K562 (cell line): ENCODE data around the gene LCNL1. TPM values are rescaled to one million over a fixed set of nuclear protein-coding genes. Genes with fewer than 3 reads are reported as not detected.
A peak's percentile ranks its signal among the peaks of the same experiment; 100 is the strongest.

ENCODE experiments used
- ATAC-seq: fragments of 200-7000 bp; cut with Tn5 transposase; 3 replicates; pipeline ENCODE4 v1.9.1; 2020; ENCODE audit warnings: moderate library complexity
- BruUV-seq: library from RNA; stranded (reverse); fragments of 400-500 nt; replicated peaks from 2 replicates; lab custom pipeline; 2021; lab: Mats Ljungman, UMichigan
- CTCF ChIA-PET: fragments of 300-600 bp; formaldehyde crosslinking; extraction: SDS; loops from one replicate; lab custom pipeline; 2021; ENCODE audit warnings: low intra/inter-chr PET ratio; lab: Yijun Ruan, JAX
- POLR2A ChIA-PET: fragments of 300-600, 350-650 bp; sonication (Branson Sonifier 250); formaldehyde crosslinking; extraction: SDS; loops from one replicate; lab custom pipeline; 2021; ENCODE audit warnings: antibody characterized with exemption, inconsistent platforms; lab: Yijun Ruan, JAX
- DNase-seq, 4 experiments: peaks; one replicate each; pipeline versions ENCODE4 v3.0.0 to v3.0.0-alpha.2; 2011 to 2018; ENCODE audit warnings: low spot score in 3 of 4, mixed read lengths in 3 of 4; ENCODE audit errors: extremely low read depth in 1 of 4
- FAIRE-seq: peaks from 2 replicates; lab custom pipeline; 2011; peaks lifted over from hg19 to GRCh38; lab: Jason Lieb, UNC
- H2AFZ ChIP-seq: 2 replicates; pipeline ENCODE4 v1.6.0; 2011; ENCODE audit warnings: low read depth, low read length, control low read depth, inconsistent platforms
- H3K27ac ChIP-seq: fragments of 200-600 bp; 3 replicates; pipeline ENCODE4 v1.8.0; 2011; ENCODE audit warnings: low read depth, mild to moderate bottlenecking, control low read depth, inconsistent platforms, low read length, moderate library complexity, mixed read lengths; ENCODE audit errors: extremely low read depth
- H3K27me3 ChIP-seq, 2 experiments: fragments of 300-600 bp in 1 of 2; 2 replicates in 1 of 2; 3 replicates in 1 of 2; pipeline versions ENCODE4 v1.6.0 to v1.8.0; 2011; ENCODE audit warnings: inconsistent platforms in 2 of 2, low read length in 2 of 2, mild to moderate bottlenecking in 1 of 2, mixed read lengths in 1 of 2, moderate library complexity in 1 of 2; ENCODE audit not compliant: control insufficient read depth in 2 of 2, insufficient read depth in 2 of 2
- H3K36me3 ChIP-seq: fragments of 300-600 bp; 3 replicates; pipeline ENCODE4 v1.8.0; 2011; ENCODE audit warnings: mild to moderate bottlenecking, low read length, inconsistent platforms; ENCODE audit not compliant: control insufficient read depth, insufficient read depth
- H3K4me1 ChIP-seq, 2 experiments: fragments of 200-600 bp in 1 of 2; replicated peaks in 1 of 2; 2 replicates in 1 of 2; 3 replicates in 1 of 2; pipeline versions ENCODE4 v1.5.1 to v1.8.0; 2011; ENCODE audit warnings: inconsistent platforms in 2 of 2, low read length in 2 of 2, mild to moderate bottlenecking in 1 of 2, mixed read lengths in 1 of 2, moderate library complexity in 1 of 2; ENCODE audit not compliant: control insufficient read depth in 2 of 2, insufficient read depth in 2 of 2
- H3K4me2 ChIP-seq: 2 replicates; pipeline ENCODE4 v1.6.1; 2011; ENCODE audit warnings: low read length, control low read depth, inconsistent platforms, mixed read lengths; ENCODE audit not compliant: insufficient read depth
- H3K4me3 ChIP-seq: fragments of 200-600 bp; sonication (generic), shearing (Covaris generic); 2 replicates; pipeline ENCODE4 v1.5.1; 2016; ENCODE audit warnings: control low read depth, inconsistent platforms
- H3K79me2 ChIP-seq: fragments of 200-600 bp; 3 replicates; pipeline ENCODE4 v1.8.0; 2011; ENCODE audit warnings: low read length, inconsistent platforms; ENCODE audit not compliant: control insufficient read depth, insufficient read depth
- H3K9ac ChIP-seq, 2 experiments: 2 replicates each; pipeline versions ENCODE4 v1.6.0 to v1.6.1; 2011; ENCODE audit warnings: low read depth in 2 of 2, low read length in 2 of 2, control low read depth in 1 of 2, inconsistent platforms in 1 of 2, mild to moderate bottlenecking in 1 of 2, mixed read lengths in 1 of 2; ENCODE audit not compliant: insufficient read depth in 1 of 2
- H3K9me1 ChIP-seq: one replicate; pipeline ENCODE4 v1.6.0; 2011; ENCODE audit warnings: inconsistent platforms, mild to moderate bottlenecking, low read length, moderate library complexity; ENCODE audit not compliant: control insufficient read depth, insufficient read depth
- H3K9me3 ChIP-seq: replicated peaks from 2 replicates; pipeline ENCODE4 v1.5.1; 2011; ENCODE audit warnings: low read depth, low read length, inconsistent platforms; ENCODE audit not compliant: control insufficient read depth, insufficient read depth
- H4K20me1 ChIP-seq: replicated peaks from 2 replicates; pipeline ENCODE4 v1.6.1; 2011; ENCODE audit warnings: low read length, inconsistent platforms, mixed read lengths; ENCODE audit not compliant: control insufficient read depth, insufficient read depth
- ASH1L ChIP-seq: fragments of 450-650 bp; IDR thresholded peaks from 2 replicates; pipeline ENCODE4 v1.6.1; 2018; ENCODE audit warnings: borderline replicate concordance, mild to moderate bottlenecking, low read depth; ENCODE audit not compliant: partially characterized antibody
- CSDE1 ChIP-seq, 2 experiments: fragments of 450-650 bp; IDR thresholded peaks; 2 replicates each; pipeline ENCODE4 v1.6.1; 2016; ENCODE audit warnings: mild to moderate bottlenecking in 1 of 2
- GATAD2B ChIP-seq: fragments of 450-650 bp; IDR thresholded peaks from 2 replicates; pipeline ENCODE4 v1.6.1; 2017; ENCODE audit warnings: mild to moderate bottlenecking, borderline replicate concordance
- MYNN ChIP-seq, 2 experiments: sonication (generic); formaldehyde crosslinking in 1 of 2; IDR thresholded peaks; 2 replicates each; pipeline versions ENCODE4 v1.5.0 to v1.6.1; 2016 to 2020; ENCODE audit warnings: antibody characterized with exemption in 1 of 2, missing genetic modification reagents in 1 of 2
- PRPF4 ChIP-seq: fragments of 200-400 bp; formaldehyde crosslinking; IDR thresholded peaks from one replicate; pipeline ENCODE4 v1.6.1; 2017; ENCODE audit warnings: low read length, low read depth, mild to moderate bottlenecking; ENCODE audit not compliant: insufficient read depth, poor library complexity, severe bottlenecking
- ZFP36 ChIP-seq: fragments of 150-350 bp; IDR thresholded peaks from 2 replicates; pipeline ENCODE4 v1.6.1; 2018; ENCODE audit warnings: low read length, low read depth; ENCODE audit not compliant: partially characterized antibody
- WGBS: fragments of 100-300 bp; shearing (Covaris generic); methylation state at CpG from one replicate; pipeline ENCODE4 v1.1.6; 2016; ENCODE audit warnings: low coverage, mixed read lengths; ENCODE audit not compliant: insufficient coverage; ENCODE audit errors: missing lambda C conversion rate; 5-methylcytosine and 5-hydroxymethylcytosine counted together
- in situ Hi-C: fragments of 300-500 bp; cut with MboI; formaldehyde crosslinking; loops from 4 replicates; pipeline ENCODE4 v1.15.0; 2018; ENCODE audit warnings: inconsistent platforms, mixed read lengths
- intact Hi-C: fragments of 100-400 bp; cut with micrococcal nuclease; formaldehyde crosslinking; loops from 2 replicates; pipeline ENCODE4 v1.14.2; 2022
- polyA plus RNA-seq, 8 experiments: library from polyadenylated mRNA; depleted of rRNA in 4 of 8; stranded (reverse) in 5 of 8; unstranded in 3 of 8; fragments of >200 nt; fragmentation: Nextera tagmentation in 2 of 8; fragmentation: Illumina TruSeq in 1 of 8; extraction: Ambion mirVana in 2 of 8; extraction: Trizol in 1 of 8; gene quantifications; 2 replicates each; pipeline versions ENCODE4 v1.2.1 to v1.2.3, GENCODE V29; 2011 to 2014; ENCODE audit warnings: inconsistent platforms in 1 of 8, missing spikeins in 1 of 8
- total RNA-seq, 7 experiments: library from RNA; depleted of rRNA in 6 of 7; stranded (reverse); fragments of >200 nt in 6 of 7; fragmentation: Illumina TruSeq in 2 of 7; extraction: Trizol in 2 of 7; gene quantifications; 2 replicates each; pipeline versions ENCODE4 v1.2.1 to v1.2.3, GENCODE V29; 2011 to 2021; ENCODE audit warnings: low replicate concordance in 1 of 7
- TF ChIP-seq, protein P1 (sequence below): fragments of 450-650 bp; IDR thresholded peaks from one replicate; pipeline ENCODE4 v1.6.1; 2018; ENCODE audit warnings: mild to moderate bottlenecking, moderate library complexity; ENCODE audit not compliant: partially characterized antibody
- TF ChIP-seq, protein P2 (sequence below): fragments of 450-650 bp; IDR thresholded peaks from 2 replicates; pipeline ENCODE4 v1.6.1; 2018; ENCODE audit warnings: mild to moderate bottlenecking, low read depth; ENCODE audit not compliant: partially characterized antibody
- TF ChIP-seq, protein P3 (sequence below), 2 experiments: fragments of 450-650 bp; conservative IDR thresholded peaks; 2 replicates each; pipeline ENCODE4 v1.6.1; 2017; ENCODE audit warnings: mild to moderate bottlenecking in 2 of 2, moderate library complexity in 2 of 2
- TF ChIP-seq, protein P4 (sequence below): fragments of 200-800 bp; sonication (Bioruptor generic); IDR thresholded peaks from 2 replicates; pipeline ENCODE4 v1.6.1; 2016; ENCODE audit warnings: missing genetic modification characterization, missing compliant biosample characterization

The LCNL1 gene
- total and polyA plus RNA-seq, 9 of the 15 experiments (the other 6 are each of a cell fraction or from before 2014, with no cell fraction given) = 0.04 to 0.16 (median 0.04) TPM; not detected in 4

DNA sequence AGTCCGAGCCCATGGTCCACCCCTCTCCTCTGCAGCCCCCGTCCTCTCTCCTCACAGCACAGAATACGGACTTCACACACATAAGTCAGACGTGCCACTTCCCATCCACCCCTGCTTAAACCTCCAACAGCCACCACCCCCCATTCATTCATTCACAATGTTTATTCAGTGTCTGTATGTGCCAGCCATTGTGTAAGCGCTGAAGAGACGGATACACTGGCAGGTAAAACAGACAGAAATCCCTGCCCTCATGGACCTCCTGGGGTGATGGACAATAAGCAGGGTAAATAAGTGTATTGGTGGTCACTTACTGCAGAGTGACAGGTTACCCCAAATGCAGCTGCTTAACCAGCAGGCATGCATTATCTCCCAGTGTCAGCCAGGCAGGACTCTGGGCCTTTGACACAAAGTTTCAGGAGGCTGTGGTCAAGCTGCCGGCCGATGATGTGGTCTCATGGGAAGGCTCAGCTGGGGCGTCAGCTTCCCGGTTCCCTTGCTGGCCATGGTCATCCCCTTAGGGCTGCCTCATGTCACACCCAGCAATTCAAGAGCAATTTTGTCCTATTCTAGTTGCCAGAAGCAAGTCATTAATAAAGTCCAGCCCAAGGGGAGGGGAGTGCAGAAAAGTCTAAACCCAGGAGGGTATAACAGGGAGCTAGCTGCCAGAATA is 7.6 kb downstream of the LCNL1 start:
- ATAC-seq (no peak), DNase-seq (no peak), FAIRE-seq (peak; percentile 44)
- WGBS = 83% methylated on average over 9 of the region's 10 CpGs
- Histone ChIP-seq H4K20me1 (no peaks in the 10 kb centered on the region), H3K36me3 (peaks cover 21% of the 10 kb centered on the region; the same call in 1 of the 3 replicates), H3K9me3 (peaks cover 6% of the 10 kb centered on the region), H3K27ac (no peak overlapping the region), H3K79me2 (peaks cover 18% of the 10 kb centered on the region), H3K27me3 (no peaks in the 10 kb centered on the region), H3K9me1 (no peaks in the 10 kb centered on the region), H3K4me2 (no peak overlapping the region), H3K9ac (no peak overlapping the region), H3K4me1 (peaks cover 10 to 50% of the 10 kb centered on the region in 2 experiments; a peak in 4 of 5 replicates), H3K4me3 (no peak overlapping the region), H2AFZ (no peak overlapping the region)
- intact Hi-C loops (loop anchor here (5.0 kb wide), 1 partner anchor 43 kb away; the partner anchor contains the start of gene C8G), in situ Hi-C loops (no loop called here)
- CTCF ChIA-PET = no interaction called here
- POLR2A ChIA-PET = interaction anchor here (0.6 to 1.6 kb wide), 2 partner anchors 12 to 188 kb away, joined by 3 to 5 read pairs; no protein-coding TSS in a partner anchor
- BruUV-seq = no TSS peak
- no peak for TF ChIP-seq ASH1L
- TF ChIP-seq, protein P1, sequence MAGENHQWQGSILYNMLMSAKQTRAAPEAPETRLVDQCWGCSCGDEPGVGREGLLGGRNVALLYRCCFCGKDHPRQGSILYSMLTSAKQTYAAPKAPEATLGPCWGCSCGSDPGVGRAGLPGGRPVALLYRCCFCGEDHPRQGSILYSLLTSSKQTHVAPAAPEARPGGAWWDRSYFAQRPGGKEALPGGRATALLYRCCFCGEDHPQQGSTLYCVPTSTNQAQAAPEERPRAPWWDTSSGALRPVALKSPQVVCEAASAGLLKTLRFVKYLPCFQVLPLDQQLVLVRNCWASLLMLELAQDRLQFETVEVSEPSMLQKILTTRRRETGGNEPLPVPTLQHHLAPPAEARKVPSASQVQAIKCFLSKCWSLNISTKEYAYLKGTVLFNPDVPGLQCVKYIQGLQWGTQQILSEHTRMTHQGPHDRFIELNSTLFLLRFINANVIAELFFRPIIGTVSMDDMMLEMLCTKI = no peak
- TF ChIP-seq GATAD2B = no peak
- no peak for TF ChIP-seq MYNN (IDR thresholded peaks at IDR 0.05)
- TF ChIP-seq MYNN (CRISPR knock-in tag; IDR thresholded peaks at IDR 0.05) = no peak
- TF ChIP-seq CSDE1 (IDR thresholded peaks at IDR 0.05) = no peak
- no peak for TF ChIP-seq PRPF4
- TF ChIP-seq, protein P2, sequence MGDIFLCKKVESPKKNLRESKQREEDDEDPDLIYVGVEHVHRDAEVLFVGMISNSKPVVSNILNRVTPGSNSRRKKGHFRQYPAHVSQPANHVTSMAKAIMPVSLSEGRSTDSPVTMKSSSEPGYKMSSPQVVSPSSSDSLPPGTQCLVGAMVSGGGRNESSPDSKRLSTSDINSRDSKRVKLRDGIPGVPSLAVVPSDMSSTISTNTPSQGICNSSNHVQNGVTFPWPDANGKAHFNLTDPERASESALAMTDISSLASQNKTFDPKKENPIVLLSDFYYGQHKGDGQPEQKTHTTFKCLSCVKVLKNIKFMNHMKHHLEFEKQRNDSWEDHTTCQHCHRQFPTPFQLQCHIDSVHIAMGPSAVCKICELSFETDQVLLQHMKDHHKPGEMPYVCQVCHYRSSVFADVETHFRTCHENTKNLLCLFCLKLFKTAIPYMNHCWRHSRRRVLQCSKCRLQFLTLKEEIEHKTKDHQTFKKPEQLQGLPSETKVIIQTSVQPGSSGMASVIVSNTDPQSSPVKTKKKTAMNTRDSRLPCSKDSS = peak; percentile 37
- TF ChIP-seq ZFP36 = peak; percentile 35
- TF ChIP-seq, protein P3, sequence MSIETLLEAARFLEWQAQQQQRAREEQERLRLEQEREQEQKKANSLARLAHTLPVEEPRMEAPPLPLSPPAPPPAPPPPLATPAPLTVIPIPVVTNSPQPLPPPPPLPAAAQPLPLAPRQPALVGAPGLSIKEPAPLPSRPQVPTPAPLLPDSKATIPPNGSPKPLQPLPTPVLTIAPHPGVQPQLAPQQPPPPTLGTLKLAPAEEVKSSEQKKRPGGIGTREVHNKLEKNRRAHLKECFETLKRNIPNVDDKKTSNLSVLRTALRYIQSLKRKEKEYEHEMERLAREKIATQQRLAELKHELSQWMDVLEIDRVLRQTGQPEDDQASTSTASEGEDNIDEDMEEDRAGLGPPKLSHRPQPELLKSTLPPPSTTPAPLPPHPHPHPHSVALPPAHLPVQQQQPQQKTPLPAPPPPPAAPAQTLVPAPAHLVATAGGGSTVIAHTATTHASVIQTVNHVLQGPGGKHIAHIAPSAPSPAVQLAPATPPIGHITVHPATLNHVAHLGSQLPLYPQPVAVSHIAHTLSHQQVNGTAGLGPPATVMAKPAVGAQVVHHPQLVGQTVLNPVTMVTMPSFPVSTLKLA (conservative IDR thresholded peaks at IDR 0.05) = no peak
- TF ChIP-seq, protein P4, sequence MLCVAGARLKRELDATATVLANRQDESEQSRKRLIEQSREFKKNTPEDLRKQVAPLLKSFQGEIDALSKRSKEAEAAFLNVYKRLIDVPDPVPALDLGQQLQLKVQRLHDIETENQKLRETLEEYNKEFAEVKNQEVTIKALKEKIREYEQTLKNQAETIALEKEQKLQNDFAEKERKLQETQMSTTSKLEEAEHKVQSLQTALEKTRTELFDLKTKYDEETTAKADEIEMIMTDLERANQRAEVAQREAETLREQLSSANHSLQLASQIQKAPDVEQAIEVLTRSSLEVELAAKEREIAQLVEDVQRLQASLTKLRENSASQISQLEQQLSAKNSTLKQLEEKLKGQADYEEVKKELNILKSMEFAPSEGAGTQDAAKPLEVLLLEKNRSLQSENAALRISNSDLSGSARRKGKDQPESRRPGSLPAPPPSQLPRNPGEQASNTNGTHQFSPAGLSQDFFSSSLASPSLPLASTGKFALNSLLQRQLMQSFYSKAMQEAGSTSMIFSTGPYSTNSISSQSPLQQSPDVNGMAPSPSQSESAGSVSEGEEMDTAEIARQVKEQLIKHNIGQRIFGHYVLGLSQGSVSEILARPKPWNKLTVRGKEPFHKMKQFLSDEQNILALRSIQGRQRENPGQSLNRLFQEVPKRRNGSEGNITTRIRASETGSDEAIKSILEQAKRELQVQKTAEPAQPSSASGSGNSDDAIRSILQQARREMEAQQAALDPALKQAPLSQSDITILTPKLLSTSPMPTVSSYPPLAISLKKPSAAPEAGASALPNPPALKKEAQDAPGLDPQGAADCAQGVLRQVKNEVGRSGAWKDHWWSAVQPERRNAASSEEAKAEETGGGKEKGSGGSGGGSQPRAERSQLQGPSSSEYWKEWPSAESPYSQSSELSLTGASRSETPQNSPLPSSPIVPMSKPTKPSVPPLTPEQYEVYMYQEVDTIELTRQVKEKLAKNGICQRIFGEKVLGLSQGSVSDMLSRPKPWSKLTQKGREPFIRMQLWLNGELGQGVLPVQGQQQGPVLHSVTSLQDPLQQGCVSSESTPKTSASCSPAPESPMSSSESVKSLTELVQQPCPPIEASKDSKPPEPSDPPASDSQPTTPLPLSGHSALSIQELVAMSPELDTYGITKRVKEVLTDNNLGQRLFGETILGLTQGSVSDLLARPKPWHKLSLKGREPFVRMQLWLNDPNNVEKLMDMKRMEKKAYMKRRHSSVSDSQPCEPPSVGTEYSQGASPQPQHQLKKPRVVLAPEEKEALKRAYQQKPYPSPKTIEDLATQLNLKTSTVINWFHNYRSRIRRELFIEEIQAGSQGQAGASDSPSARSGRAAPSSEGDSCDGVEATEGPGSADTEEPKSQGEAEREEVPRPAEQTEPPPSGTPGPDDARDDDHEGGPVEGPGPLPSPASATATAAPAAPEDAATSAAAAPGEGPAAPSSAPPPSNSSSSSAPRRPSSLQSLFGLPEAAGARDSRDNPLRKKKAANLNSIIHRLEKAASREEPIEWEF (CRISPR knock-in tag) = no peak
